ENCODE results near the gene KCNAB3. TPM values are rescaled to one million over a fixed set of nuclear protein-coding genes. Genes with fewer than 3 reads are reported as not detected.

Gene KCNAB3
- total RNA-seq, 1 donor from 2014 or later = 0.30 TPM

DNA sequence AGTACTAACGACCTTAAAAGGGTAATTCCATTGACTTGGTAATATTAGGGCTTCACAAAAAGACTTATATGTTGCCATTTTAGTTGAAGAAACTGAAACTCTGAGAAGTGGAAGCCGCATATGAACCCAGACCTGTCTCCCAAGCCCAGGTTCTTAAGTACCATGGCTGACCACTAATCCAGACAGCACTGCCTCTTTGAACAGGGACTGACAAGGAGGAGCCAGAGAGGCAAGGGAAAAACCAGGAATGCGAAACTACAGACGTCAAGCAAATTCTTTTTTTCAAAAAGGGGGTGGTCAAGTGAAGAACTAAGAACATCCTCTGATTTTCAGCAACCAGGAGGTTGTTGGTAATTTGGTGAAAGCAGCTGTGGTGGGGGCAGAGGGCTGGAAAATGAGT, 56.6 kb downstream of the KCNAB3 start:
- H3K4me3 ChIP-seq = no peak overlapping the region
- intact Hi-C loops (cut with micrococcal nuclease) = no loop called here

More for the DNA sequence above, 56.6 kb downstream of the KCNAB3 start:
- DNase-seq = no peak
- TF ChIP-seq CTCF (IDR thresholded peaks at IDR 0.05; ENCODE audit: borderline replicate concordance) = no peak
- H3K27ac ChIP-seq (replicated peaks) = no peak overlapping the region
- H3K36me3 ChIP-seq = peaks cover 9% of the 10 kb centered on the region
- H3K4me1 ChIP-seq = no peaks in the 10 kb centered on the region
- H3K27me3 ChIP-seq (ENCODE audit: low read depth) = no peaks in the 10 kb centered on the region
- no peaks in the 10 kb centered on the region for H3K9me3 ChIP-seq (replicated peaks)

Other genes starting within 250 kb of the KCNAB3 start
- 11.7 TPM for gene TP53, start 242.4 kb downstream of the KCNAB3 start, total RNA-seq
- 4.7 TPM for gene WRAP53, start 241.4 kb downstream of the KCNAB3 start, total RNA-seq
- not detected for gene EFNB3, start 224.7 kb downstream of the KCNAB3 start, total RNA-seq
- 0.33 TPM for gene DNAH2, start 212.1 kb downstream of the KCNAB3 start, total RNA-seq
- 23.3 TPM for gene KDM6B, start 95.6 kb downstream of the KCNAB3 start, total RNA-seq
- gene TMEM88, start 74.8 kb downstream of the KCNAB3 start, total RNA-seq = 26.4 TPM
- 89.8 TPM for gene NAA38, start 72.3 kb downstream of the KCNAB3 start, total RNA-seq
- 17.8 TPM for gene CYB5D1, start 71.9 kb downstream of the KCNAB3 start, total RNA-seq
- 15.6 TPM for gene CHD3, start 41.1 kb downstream of the KCNAB3 start, total RNA-seq
- 1.0 TPM for gene RNF227, start 13.6 kb downstream of the KCNAB3 start, total RNA-seq
- 111 TPM for gene TRAPPC1, start 2.1 kb upstream of the KCNAB3 start, total RNA-seq
- 8.7 TPM for gene CNTROB, start 2.4 kb upstream of the KCNAB3 start, total RNA-seq
- gene GUCY2D, start 72.8 kb upstream of the KCNAB3 start, total RNA-seq = not detected
- gene ALOX15B, start 109.2 kb upstream of the KCNAB3 start, total RNA-seq = not detected
- gene ALOX12B, start 157.9 kb upstream of the KCNAB3 start, total RNA-seq = not detected
- not detected for gene ALOXE3, start 188.7 kb upstream of the KCNAB3 start, total RNA-seq
- gene HES7, start 194.2 kb upstream of the KCNAB3 start, total RNA-seq = not detected
- 109 TPM for gene PER1, start 222.5 kb upstream of the KCNAB3 start, total RNA-seq
- gene VAMP2, start 233.1 kb upstream of the KCNAB3 start, total RNA-seq = 59.6 TPM
- 7.9 TPM for gene TMEM107, start 246.5 kb upstream of the KCNAB3 start, total RNA-seq